Left cardiac atrium (tissue), 4 donors: ENCODE results near the gene RBM4B. TPM values are rescaled to one million over a fixed set of nuclear protein-coding genes. Genes with fewer than 3 reads are reported as not detected.
"Not testable (repeated sequence)": the region's sequence is repeated elsewhere in the genome, so short reads cannot be mapped to it uniquely, and the experiment has no call there.

Source experiments
- ATAC-seq, 2 donors: fragments of 200-7000 bp; cut with Tn5 transposase; one replicate each; pipeline ENCODE4 v1.9.1; 2020; ENCODE audit warnings: mild to moderate bottlenecking in 2 of 2, moderate library complexity in 2 of 2
- DNase-seq: peaks from one replicate; pipeline ENCODE4 v3.0.0-alpha.2; 2020
- intact Hi-C, 2 donors: fragments of 100-400 bp; cut with DNase I; formaldehyde crosslinking; loops; one replicate each; pipeline versions ENCODE4 v1.14.1 to v1.15.1; 2022 to 2023
- total RNA-seq, 2 donors: library from RNA; stranded (reverse); fragmentation: NEBNext Ultra II Directional; extraction: Animal tissue kit (Norgen Biotek cat#: 25700); gene quantifications; one replicate each; pipeline ENCODE4 v1.2.1, GENCODE V29; 2021
- donor health status: DM: no; HTN: yes; CAD: no.
- donor health status: DM: no; HTN: yes; CAD: no; lungs with severe emphysema.
- donor health status: DM: yes; HTN: yes; CAD: no.
- donor health status: Dilated cardiomyopathy.

RBM4B gene
- total RNA-seq, 2 donors from 2014 or later = 8.0 to 13.8 TPM

DNA sequence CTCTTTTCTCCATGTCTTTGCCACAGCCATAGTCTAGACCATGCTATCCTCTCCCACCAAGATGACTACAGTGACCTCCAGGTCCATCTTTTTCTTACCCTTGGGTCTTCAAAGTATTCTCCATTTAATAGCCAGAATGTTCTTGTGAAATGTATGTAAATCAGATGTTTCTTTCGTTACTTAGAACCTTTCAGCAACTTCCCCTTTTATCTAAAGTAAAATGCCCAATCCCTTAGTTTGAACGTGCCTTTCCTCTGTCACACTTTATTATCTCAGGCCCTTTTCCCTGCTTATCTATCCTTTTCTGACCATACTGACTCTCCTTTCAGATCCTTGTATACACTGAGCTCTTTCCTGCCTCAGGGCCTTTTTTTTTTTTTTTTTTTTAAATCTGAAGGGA lies 17.9 kb downstream of the RBM4B start:
- intact Hi-C loops = no loop called here
- no peak for ATAC-seq
- no peak for DNase-seq

DNA sequence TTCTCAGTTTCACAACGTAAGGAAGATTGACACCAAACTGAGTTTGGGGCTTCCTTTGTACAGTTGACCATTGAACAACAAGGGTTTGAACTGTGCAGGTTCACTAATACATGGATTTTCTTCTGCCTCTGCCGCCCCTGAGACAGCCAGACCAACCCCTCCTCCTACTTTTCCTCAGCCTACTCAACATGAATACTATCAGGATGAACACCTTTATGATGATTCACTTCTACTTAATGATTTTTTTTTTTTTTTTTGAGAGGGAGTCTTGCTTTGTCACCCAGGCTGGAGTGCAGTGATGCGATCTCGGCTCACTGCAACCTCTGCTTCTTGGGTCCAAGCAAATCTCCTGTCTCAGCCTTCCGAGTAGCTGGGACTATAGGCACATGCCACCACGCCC lies 24.6 kb downstream of the RBM4B start:
- intact Hi-C loops = no loop called here
- DNase-seq = no peak
- peak in 1 of 2 donors; percentile 23 for ATAC-seq

DNA sequence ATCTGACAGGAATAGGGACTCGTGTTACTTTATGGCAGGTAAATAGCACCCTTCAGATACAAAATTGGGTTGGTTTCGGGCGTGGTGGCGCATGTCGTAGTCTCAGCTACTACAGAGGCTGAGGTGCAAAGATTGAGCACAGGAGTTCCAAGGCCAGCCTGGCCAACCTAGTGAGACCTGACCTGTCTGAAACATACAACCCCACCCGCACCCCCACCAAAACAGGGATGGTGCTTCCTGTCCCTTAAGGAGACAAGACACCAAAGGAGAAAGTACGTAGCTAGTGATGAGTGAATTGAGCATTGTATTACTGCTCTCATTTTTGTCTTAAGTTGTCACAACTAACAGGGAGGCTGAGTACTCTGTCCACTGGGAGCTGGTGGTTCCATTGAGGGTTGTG lies 25.0 kb downstream of the RBM4B start:
- intact Hi-C loops = no loop called here

DNA sequence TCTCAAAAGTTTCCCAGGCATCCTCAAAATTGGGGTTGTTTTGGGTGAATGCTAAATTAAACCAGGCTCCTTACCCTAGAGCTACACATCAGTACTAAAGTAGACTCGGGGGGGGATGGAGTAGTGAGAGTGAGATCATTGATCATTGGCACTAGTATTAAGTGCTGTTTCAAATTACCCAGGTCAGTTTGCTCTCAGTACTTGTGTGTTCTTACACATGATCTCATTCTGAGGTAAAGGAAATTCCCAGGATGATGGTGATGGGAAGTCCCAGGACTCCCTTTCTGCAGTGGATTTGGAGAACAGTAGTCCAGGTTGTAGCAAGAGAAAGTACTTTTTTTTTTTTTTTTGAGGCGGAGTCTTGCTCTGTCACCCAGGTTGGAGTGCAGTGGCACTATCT lies 26.7 kb downstream of the RBM4B start:
- DNase-seq (no peak), ATAC-seq (no peak)
- intact Hi-C loops = no loop called here

More for the DNA sequence above, 25.0 kb downstream of the RBM4B start:
- DNase-seq = no peak
- ATAC-seq = no peak

DNA sequence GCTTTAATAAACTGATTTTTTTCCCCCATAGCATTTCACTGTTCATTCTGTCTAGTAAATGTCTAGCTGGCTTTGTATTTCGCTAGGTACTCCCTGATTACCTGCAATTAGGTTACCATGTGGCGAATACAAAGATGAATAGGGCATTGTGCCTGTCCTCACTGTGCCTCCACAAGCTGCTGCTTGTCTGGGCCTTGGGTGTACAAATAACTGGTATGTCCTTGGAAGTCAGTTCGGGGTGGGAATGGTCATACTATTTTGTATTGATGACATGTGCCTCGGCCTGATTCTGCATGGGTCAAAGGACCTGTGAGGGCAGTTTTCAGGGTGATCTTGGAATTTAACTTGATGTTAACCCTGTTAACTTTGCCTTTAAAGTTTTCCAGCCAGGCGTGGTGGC lies 27.8 kb downstream of the RBM4B start:
- DNase-seq (no peak), ATAC-seq (no peak)

DNA sequence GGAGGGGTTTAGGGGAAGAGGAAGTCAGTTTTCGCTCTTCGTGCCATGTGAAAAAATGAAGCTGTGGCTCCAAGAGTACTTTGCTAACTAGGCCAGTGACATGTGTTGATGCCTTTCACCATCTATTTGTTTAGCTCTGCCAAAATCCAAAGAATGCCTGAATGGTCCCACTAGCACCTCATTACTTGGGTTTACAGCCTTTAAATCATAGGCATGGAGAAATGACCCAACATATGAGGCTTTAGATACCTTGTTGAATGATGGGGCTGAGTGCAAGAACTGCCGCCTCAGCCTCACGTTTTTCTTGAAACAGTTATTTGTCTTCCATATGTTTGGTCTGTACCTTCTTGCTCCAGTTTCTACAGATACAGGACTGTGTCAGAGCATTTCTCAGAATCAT lies 30.9 kb downstream of the RBM4B start:
- no peak for ATAC-seq
- no peak for DNase-seq
- intact Hi-C loops = no loop called here

More for the DNA sequence above, 27.8 kb downstream of the RBM4B start:
- intact Hi-C loops = no loop called here

DNA sequence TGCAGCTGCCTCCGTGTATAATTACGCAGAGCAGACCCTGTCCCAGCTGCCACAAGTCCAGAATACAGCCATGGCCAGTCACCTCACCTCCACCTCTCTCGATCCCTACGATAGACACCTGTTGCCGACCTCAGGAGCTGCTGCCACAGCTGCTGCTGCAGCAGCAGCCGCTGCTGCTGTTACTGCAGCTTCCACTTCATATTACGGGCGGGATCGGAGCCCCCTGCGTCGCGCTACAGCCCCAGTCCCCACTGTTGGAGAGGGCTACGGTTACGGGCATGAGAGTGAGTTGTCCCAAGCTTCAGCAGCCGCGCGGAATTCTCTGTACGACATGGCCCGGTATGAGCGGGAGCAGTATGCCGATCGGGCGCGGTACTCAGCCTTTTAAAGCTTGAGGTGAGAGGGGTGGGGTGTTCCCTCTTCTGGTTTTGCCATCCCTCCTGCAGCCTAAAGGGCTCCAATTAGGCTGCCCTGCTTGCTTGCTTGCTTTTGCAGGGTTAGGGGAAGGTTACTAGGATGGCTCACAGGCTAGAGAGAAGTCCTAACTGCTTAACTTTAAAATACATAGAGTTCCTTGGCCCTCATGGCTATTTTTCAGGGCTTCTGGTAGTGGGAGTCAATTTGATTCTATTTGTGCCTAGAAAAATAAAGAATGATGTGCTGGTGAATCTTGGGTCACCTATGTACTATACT lies 33.8 kb downstream of the RBM4B start:
- ATAC-seq (no peak), DNase-seq (no peak)
- intact Hi-C loops = no loop called here

DNA sequence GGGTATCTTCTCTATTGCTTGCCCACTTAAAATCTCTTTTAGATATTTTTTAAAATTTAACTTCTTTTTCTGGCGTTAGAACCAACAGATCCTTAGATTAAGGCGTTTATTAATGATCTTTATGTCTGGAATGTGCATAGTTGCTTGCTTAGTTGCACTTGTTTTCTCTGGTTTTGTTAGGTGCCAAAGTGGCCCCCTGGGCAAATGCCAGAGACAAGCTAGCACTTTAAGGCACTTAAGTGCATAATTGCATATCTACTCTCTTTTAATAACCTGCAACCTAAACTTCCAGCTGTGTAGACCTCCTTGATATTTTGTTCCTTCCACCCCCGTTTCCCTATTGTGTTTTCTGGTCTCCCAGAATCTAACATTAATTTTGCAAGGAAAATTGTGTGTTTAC lies 35.9 kb downstream of the RBM4B start:
- intact Hi-C loops = no loop called here
- ATAC-seq (no peak), DNase-seq (no peak)

DNA sequence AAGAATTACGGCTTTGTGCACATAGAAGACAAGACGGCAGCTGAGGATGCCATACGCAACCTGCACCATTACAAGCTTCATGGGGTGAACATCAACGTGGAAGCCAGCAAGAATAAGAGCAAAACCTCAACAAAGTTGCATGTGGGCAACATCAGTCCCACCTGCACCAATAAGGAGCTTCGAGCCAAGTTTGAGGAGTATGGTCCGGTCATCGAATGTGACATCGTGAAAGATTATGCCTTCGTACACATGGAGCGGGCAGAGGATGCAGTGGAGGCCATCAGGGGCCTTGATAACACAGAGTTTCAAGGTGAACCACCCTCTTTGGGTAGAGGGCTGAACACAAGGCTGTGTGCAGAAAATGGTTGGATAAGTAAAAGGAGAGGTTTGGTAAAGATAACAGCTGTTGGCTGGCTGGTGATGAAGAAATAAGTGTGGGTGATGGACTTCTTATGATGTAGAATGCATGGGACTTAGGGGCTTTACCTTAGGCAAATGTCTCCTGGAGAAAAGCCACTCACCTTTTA lies 37.8 kb downstream of the RBM4B start:
- intact Hi-C loops, ATAC-seq, DNase-seq: not testable (repeated sequence)

DNA sequence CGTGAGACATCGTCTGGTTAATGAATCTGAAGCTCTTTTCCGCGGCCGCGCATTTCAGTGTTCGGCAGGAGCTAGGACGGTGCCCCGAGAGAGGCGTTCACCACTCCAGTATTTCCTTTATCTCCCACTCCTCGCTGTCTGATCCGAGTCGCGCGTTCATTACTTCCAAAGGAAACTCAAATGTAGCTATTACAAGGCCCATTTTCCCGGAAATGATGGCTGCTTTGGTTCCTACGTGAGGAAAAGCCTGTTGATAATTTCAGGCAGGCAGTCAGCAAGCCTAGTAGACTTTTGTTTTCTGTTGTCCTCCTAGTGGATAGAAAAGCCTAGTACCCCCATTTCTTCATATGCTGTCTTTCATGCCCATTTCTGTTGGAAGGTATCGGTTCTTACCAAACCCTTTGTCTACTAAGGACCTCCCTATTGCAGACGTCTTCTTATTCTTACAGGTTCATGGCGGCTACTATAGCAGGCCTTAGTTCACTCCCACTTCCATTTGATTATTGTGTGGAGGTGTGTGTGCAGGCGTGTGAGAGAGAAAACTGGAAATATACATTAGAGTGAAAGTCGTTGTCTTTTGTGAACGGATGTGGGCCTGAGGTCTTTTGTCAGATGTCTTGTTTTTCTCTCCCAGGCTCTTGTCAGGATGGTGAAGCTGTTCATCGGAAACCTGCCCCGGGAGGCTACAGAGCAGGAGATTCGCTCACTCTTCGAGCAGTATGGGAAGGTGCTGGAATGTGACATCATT lies 38.4 kb downstream of the RBM4B start:
- DNase-seq (no peak), ATAC-seq (peak in 1 of 2 donors; percentile 9)
- intact Hi-C loops = no loop called here

DNA sequence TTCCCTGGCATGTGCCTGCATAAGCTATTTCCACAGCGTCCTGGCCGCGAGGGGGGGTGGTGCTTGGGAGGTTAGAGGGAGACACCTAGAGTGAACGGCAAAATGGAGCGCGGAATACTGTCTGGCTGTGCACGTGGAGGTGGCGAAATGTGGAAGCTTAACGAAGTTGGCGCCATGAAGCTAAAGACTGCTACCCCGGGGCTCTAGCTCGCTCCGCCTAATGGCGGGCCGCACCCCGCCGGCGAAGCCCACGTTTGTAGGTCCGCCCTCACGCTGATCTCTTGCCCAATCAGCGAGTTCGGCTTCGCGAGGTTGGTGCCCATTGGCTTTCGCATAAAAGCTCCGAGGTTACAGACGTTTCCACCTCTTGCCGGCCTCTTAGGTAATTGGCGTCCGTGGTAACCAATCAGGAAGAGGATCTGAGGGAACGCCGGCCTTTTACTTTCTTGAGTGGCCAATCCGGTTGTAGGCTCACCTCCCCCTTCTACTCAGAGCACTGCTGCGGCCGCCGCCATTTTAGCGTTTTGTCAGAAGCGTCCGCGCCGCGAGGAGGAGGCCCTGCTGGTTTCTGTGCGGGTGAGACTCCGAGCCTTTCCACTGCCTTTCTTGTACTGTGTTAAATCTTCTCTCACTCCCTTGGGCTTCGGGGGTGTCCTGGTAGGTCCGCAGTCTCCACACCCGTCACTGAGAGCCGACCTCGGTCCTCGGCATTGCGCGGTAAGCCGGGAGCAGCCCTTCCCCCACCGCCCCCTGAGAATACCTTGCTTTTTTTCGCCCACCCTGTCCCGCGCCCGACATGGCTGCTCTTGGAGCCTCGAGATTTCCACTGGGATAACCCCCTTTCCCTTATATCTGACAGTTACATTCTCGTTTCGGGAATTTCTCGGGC lies 39.3 kb downstream of the RBM4B start, which contains the start of gene RBM4:
RBM4 (plus strand) TSS at position 527 of the 889 bp plus-strand sequence. CDS start 1,009 bp downstream, outside the sequence.
- DNase-seq (peak; percentile 97), ATAC-seq (peak; percentile 97 to 98)
- intact Hi-C loops = no loop called here

DNA sequence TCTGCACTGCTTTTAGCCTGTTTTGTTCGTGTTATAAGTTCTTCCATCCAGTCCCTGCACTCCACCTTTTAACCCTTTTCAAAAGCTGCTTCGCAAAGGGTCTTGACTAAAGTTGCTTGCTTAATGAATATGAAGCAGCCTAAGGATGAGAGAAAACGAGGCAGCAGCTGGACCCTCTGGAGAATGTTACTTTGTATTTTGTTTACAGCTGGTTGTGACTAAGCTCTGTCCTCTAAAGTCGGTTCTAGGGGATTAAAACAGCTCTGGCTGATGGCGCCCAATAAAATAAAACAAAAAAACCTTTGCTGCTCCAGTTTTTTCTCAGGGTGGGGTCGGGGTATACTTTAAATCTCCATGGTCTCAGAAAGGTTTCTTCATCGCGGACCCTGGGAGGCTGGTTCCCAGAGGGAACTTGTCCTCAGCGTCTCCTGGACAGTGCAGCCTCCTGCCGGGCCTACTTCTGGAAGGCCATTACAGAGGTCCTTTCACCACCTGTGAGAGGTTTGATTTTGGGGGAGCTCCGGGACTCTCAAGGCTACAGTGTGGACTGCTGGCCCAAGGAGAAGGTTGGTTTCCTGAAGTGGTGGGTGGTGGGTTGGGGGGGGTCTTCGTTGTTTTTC lies 40.0 kb downstream of the RBM4B start:
- intact Hi-C loops = no loop called here
- peak in 1 of 2 donors; percentile 4 for ATAC-seq
- DNase-seq = no peak

DNA sequence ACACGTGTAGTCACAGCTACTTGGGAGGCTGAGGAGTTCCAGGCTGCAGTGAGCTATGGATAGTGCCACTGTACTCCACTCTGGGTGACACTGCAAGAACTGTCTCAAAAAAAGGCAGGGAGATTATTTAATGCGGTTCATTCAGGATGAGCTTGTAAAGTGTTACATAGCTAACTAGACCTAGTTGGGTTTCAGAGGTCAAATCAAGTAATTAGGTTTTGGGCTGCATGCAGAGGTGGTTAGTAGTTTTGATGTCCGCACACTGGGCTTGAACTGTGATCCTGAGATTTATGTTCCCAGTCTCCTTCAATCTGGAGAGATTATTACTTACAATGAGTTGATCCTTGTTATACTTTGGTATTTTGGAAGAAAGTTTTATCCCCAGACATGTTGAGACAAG lies 41.3 kb downstream of the RBM4B start:
- no peak for DNase-seq
- intact Hi-C loops = no loop called here
- ATAC-seq = no peak

DNA sequence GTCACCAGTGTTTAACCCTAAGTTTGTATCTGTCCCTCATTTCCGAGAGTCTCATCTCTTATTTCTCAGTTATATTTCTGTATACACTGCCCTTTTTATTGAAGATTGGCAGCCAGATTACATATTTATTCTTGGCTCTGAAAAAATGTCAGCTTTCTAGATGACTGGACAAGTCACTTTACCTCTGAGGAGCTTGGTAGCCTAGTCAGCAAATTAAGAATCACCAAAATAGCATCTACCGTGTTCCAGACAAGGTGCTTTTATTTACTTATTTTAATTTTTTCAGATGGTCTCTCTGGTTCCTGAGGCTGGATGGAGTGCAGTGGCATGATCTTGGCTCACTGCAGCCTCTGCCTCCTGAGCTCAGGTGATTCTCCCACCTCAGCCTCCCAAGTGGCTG lies 44.7 kb downstream of the RBM4B start:
- intact Hi-C loops = no loop called here

DNA sequence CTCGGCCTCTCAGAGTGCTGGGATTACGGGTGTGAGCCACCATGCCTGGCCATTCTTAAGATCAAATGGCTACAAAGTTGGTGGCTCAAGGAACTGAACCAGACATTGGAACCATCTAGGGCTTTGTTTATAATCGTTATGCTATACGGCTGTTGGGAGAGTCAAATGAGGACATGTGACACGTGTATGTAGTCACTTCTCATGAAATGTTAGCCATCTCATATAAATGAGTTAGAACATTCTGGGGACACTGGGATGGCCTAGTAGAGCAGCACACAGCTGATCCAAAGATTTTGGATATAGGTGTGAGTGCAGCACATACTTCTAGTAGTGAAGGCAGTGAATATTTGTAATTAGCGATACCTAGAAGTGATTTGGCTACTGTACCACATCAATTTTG lies 45.8 kb downstream of the RBM4B start:
- no peak for DNase-seq
- intact Hi-C loops = no loop called here
- ATAC-seq = no peak

More for the DNA sequence above, 44.7 kb downstream of the RBM4B start:
- DNase-seq (no peak), ATAC-seq (no peak)

DNA sequence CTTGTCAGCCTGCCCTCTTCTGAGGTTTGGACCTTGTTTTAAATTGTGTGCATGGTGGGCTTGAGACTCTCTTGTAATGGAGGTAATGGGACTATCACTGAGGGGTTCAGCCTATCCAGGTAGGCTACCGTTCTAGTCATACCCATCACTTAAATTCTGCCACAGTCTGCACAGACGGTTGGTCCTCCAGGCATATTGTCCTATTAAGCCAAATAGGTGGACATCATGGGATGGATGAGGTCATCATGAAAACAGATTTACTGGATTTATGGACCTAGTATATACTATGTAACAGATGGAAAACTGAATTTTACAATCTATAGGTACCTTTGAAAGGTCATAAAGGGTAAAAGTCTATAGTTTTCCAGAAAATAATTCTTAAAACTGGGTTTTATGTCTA lies 48.3 kb downstream of the RBM4B start:
- intact Hi-C loops = no loop called here
- ATAC-seq = no peak
- DNase-seq = no peak

DNA sequence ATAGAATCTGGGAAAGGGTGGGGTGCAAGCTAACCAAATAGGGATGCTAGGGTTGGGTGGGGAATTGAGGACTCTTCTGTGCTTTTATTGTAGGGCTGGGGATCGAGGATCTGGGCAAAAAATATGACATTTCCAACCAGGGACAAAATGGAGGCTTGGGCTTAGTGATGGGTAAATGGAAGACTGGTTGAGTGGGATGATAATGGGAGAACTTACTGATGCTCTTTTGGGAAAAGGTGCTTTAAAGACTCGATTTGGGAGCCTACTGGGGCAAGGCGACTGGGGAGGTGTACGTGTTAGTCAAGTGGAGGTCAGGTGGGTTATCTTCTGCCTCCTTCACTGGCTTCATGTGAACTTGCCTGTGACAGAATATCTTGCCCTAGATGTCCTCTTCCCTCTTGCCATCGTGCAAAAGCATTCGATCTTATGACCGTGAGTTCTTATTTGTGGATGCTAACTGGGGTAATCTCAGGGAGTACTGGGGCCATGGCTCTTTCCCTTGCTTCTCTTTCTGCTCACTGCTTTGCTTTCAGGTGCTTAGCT lies 49.6 kb downstream of the RBM4B start:
- ATAC-seq = no peak
- intact Hi-C loops = no loop called here
- no peak for DNase-seq

DNA sequence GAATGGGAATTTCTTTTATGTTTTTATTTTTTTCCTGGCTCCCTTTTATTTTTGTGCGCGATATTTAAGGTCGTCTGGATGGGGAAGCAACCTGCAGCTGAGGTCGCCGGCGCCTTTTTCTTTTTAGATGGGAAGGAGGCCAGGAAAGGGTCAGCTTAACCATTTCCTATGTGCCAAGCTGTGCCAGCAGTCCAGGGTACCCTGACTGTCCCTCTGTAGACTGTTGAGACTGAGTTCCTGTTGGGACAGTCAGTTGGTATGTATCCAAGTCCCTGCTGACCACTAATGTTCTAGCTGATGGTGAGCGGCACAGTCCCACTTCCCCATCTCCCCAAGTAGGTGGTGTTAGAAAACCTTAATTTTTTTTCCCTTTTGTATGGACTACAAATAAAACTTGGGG lies 50.8 kb downstream of the RBM4B start:
- no peak for DNase-seq
- ATAC-seq = peak in 1 of 2 donors; percentile 33
- intact Hi-C loops = no loop called here

DNA sequence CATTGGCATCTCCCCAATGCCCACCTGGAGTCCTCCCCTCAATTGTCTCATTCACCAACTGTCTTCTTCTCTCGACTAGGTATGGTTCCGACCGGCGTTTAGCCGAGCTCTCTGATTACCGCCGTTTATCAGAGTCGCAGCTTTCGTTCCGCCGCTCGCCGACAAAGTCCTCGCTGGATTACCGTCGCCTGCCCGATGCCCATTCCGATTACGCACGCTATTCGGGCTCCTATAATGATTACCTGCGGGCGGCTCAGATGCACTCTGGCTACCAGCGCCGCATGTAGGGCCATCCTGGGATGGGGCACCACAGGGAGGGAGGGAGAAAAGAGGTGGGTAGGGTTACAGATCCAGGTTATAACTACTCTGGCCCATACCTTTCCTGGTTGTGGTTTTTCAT lies 51.3 kb downstream of the RBM4B start:
- no peak for DNase-seq

More for the DNA sequence above, 51.3 kb downstream of the RBM4B start:
- ATAC-seq = no peak
- intact Hi-C loops = no loop called here
